Right ventricle myocardium inferior (tissue), 1 donor: ENCODE data around the gene PLA2G2C. TPM values are rescaled to one million over a fixed set of nuclear protein-coding genes. Genes with fewer than 3 reads are reported as not detected.
A peak's percentile ranks its signal among the peaks of the same experiment; 100 is the strongest.
"Not testable (repeated sequence)": the region's sequence is repeated elsewhere in the genome, so short reads cannot be mapped to it uniquely, and the experiment has no call there.

Experiments used
- ATAC-seq: fragments of 200-7000 bp; cut with Tn5 transposase; one replicate; pipeline ENCODE4 v1.9.1; 2020; ENCODE audit warnings: mild to moderate bottlenecking, moderate library complexity
- DNase-seq: peaks from one replicate; pipeline ENCODE4 v3.0.0; 2021; ENCODE audit errors: missing footprints
- intact Hi-C: fragments of 100-400 bp; cut with DNase I; formaldehyde crosslinking; loops from one replicate; pipeline ENCODE4 v1.11.0; 2022
- long read RNA-seq: library from polyadenylated mRNA; unstranded; transcript quantifications from one replicate; pipeline ENCODE4 v2.0.0, GENCODE V29; 2021
- total RNA-seq: library from RNA; stranded (reverse); fragmentation: NEBNext Ultra II Directional; extraction: Animal tissue kit (Norgen Biotek cat#: 25700); gene quantifications from one replicate; pipeline ENCODE4 v1.2.1, GENCODE V29; 2021
- donor health status: DM: no; HTN: yes; CAD: no; lungs with severe emphysema.

The PLA2G2C gene, protein sequence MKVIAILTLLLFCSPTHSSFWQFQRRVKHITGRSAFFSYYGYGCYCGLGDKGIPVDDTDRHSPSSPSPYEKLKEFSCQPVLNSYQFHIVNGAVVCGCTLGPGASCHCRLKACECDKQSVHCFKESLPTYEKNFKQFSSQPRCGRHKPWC
- total RNA-seq: not detected
- long read RNA-seq: 0 reads

DNA sequence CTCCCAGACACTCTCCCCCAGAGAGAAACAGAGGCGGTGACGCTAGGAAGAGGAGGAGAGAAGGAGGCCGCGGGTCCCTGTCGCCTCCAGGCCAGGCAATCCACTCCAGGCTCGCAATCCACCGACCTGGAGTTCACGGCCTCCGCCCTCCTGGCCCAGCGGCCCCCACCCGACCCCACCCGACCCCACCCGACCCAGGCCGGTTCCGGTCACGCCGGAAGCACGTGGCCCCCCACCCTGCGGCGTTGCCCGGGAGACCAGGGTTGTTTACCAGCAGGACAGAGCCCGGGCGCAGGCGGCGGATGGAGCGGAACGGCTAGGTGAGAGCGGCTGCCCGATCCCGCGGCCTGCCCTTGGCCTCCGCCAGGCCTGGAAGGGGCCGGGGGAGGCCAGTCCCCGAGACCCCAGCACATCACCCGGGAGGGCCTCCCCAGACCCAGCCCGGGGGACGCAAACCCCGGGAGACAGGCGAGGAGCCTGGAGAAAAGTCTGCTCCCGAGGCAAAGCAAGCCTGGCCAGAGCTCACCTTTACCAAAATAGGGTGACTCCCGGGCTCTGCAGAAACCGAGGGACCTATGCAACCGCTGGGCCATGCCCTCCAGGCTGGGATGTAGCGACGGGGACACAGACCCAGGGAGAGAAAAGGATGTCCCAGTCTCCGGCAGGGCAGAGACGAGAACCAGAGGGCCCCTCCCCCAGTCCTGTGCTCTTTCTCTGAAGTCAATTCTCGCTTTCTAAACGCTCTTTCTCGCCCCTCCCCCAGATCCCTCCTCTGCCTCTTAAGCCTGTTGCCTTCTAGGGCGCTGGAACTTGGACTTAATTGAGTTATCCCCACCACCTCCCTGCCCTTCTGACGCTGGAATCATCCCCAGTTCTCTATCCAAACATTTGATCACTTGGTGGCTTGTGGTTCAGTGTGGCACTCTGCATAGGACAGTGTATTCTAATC is at the start of gene PLA2G2C, which contains the start of gene UBXN10:
Gene PLA2G2C, minus strand, starts transcription at position 685 of the 949 bp plus-strand sequence. CDS start 9,155 bp downstream, outside the sequence.
Gene UBXN10, plus strand, starts transcription at position 263 of the 949 bp plus-strand sequence. CDS start 4,466 bp downstream, outside the sequence.
- ATAC-seq: peak; percentile 59
- peak; percentile 89 for DNase-seq
- intact Hi-C loops: no loop called here

DNA sequence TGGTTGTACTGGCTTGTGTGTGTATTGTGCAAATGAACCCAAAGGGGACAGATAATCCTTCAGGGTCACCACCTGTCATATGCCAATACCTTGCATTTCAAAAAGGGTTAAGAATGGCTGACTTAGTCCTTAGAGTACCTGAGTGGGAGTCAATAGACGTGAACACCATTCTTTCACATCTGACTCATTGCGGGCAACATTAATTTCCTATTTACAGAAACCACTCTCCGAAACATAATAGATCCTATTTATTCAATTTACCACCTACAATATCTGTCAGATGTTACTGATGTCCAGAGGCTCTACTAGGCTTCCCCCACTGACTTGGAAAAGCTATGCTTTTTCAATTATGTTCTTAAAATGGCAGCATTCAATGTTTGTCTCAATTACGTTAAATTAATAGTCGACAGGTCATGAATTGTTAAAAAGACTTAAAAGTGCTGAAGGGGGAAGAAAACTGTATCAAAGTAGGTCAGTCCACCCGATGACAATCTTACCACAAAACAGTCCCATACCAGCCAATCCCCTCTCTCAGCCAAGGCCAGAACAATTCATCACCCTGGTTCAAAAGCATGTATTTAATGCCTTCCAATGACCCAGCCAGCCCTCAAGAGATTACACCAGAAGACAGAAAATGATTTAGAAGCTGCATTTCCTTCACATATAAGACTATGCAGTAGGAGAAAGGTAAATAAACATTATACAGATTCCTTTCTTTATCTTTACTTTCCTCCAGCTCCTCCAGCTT is 48.6 kb upstream of the PLA2G2C start:
- intact Hi-C loops: no loop called here

DNA sequence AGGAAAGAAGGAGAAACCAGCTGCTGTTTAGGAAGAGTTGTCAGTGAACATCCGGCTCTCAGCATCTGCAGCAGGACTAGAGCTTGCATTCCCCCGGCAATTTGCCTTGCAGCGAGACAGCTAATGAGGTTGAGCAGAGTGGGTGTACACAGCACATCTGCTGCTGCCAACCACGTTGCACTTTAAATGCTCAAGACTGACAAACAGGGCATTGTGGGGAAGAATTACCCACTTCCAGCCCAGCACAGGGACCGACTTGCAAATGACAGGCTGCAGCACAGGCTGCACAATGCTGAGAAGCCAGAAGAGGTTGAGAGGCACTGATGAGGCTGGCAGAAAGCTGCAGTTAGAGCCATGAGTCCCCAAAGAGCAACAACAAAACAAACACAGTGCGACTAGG is 47.5 kb upstream of the PLA2G2C start:
- intact Hi-C loops: no loop called here
- DNase-seq: no peak
- ATAC-seq: peak; percentile 31

More for the DNA sequence above, 48.6 kb upstream of the PLA2G2C start:
- ATAC-seq: no peak
- DNase-seq: no peak

DNA sequence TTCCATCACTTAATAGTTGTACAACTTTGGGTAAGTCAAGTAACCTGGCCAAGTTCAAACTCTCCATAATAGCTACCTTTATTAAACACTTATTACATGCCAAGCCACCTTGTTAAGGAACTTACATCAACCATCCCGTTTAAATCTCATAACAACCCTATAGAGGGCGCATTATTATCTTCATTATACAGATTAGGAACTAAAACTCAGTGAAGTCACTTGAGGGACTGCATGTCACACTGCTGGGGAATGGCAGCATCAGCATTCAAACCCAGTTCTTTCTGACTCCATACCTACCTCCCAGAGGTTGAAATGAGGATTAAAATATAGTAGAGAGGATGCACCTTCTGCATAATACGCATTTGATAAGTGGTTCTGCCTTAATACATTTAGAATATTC is 47.1 kb upstream of the PLA2G2C start:
- ATAC-seq (peak; percentile 39), DNase-seq (no peak)
- intact Hi-C loops: no loop called here

DNA sequence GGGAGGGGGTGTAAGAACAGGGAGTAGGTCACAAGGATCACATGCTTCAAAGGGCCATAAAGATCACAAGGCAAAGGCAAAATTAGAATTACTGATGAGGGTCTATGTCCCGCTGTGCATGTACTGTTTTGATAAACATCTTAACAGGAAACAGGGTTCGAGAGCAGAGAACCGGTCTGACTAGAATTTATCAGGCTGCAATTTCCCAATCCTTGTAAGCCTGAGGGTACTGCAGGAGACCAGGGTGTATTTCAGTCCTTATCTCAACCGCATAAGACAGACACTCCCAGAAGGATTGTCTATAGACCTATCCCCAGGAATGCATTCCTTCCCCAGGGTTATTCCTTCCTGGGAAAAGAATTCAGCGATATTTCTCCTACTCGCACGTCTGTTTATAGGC is 46.2 kb upstream of the PLA2G2C start:
- DNase-seq, ATAC-seq, intact Hi-C loops: not testable (repeated sequence)

DNA sequence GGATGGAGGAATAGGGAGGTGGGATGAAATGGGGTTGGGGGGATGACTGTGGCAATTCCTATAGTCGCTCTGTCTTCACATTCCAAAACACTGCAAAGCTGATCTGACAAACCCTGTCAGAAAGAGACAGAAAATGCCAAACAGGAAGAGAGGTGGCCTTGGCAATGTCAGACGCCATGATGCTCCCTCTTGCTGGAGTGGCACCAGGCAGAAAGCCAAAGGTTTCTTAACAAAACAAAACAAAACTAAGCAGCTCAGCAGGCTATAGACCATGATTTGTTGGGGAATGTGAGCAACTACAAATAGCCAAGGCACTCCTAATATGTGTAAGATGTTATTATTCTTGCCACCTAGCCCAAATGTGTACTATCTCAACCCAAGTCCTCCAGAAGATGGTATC is 42.9 kb upstream of the PLA2G2C start:
- ATAC-seq: no peak
- DNase-seq: no peak
- intact Hi-C loops: no loop called here

DNA sequence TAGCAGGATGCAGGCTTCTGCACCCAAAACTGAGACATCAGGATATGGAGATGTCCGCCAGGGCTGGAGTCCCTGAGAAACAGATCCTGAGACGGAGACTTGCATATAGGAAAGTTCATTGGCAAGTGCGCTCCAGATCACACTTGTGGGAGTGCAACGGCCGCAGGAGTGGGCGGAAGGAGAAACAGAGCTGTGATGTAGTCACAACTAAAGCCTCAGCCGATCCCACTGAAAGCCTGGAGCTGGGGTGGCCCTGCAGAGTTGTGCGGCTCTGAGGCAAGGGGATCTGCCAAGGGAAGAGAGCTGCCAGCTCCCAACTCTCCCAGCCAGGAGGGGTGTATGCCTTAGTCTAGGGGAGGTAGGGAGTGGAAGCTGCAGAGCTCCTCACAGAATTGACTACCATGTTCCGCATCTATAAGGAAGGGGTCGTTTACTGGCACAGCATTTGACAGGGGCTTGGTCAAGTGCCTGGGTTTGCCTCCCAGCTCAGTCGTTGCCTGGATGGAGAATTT is 42.1 kb upstream of the PLA2G2C start:
- intact Hi-C loops: no loop called here
- ATAC-seq (no peak), DNase-seq (no peak)

DNA sequence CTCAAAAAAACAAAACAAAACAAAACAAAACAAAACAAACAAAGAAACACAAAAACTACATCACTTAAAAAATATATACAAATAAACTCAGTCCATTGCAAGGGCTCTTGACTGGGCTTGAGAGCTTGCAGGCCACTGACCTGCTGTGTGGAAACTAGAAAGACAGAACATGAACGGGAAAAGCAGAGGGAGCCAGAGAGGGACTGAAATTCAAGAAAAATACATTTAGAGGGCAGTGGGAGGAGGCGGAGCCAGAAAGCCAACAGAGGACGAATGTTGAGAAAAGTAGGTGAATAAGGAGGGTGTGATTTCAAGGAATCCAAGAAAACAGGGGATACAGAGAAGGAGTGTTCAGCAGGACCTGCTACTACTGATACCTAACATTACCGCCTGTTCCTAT is 41.4 kb upstream of the PLA2G2C start:
- intact Hi-C loops: no loop called here
- no peak for DNase-seq
- ATAC-seq: no peak

DNA sequence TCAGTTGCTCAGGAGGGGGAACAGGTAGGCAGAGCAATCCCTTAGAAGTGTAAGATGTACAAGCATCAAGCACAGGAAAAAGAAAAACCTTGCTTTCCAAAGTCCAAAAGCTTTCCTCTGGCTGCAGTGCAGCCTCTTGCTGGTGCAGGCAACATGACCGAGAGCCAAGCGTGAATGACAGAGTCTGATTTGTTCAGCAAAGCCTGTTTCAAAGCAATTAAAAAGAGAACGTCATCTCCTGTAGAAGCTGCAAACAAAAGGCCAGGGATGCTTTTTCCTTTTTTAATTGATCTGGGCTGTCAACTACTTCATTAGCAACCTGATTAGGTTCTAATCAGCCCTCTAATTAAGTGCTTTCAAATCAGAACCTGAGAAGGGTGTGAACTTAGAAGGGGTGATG is 38.2 kb upstream of the PLA2G2C start:
- no peak for DNase-seq
- ATAC-seq: no peak
- intact Hi-C loops: no loop called here

DNA sequence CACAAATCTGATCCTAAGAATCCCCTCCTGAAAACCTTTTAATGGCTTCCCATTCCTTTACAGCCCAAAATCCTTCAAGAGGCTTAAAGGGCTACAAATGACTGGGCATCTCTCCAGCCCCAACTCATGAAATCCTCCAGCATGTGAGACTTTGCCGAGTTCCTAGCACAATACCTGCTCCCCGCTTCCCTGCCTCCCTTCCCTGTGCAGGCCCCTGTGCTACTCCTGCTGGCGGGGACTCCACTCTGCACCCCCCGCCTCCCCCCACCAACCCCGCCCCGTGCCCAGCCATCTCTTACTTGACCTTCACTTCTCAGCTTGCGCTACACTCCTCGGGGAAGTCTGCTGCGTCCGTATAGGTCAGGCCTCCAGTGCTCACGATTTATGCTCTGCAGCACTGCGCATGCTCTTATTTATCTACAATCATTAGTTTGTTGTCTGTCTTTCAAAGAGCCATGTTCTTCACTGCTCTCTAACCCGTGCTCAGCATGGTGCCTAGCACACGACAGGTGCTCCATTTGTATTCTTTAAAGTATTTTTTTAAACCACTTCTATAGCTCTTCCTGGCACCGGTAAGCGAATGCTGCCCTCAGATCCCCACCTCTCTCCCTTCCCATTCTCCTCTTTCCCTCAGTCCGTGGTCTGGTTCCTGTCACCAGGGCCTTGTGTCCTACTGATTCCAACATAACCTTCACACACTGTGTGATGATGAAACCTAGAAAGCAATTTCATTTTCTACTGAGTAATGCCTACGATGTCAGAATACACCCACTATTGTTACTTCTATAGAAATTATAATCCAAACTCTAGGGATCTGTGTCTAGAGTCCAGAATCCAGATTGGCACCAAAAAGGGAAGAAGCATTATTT is 37.5 kb upstream of the PLA2G2C start:
- intact Hi-C loops: no loop called here
- ATAC-seq (no peak), DNase-seq (no peak)

DNA sequence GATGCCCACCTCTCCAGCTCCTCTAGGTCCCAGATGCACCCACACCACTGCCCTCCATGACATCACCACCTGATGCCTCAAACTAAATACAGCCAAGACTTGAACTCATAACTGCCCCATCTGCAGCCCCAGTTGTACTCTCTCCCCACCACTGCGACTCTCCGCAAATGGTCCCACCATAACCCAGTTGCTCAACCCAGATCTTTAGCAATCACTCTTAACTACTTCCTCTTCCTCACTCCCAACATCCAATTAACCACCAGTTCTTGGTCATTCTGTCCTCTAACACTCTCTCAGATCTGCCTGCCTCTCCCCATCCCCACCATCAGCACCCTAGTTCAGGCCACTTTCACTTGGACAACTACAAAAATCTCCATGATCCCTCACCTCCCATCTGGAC is 36.8 kb upstream of the PLA2G2C start:
- ATAC-seq: no peak
- no peak for DNase-seq
- intact Hi-C loops: no loop called here

DNA sequence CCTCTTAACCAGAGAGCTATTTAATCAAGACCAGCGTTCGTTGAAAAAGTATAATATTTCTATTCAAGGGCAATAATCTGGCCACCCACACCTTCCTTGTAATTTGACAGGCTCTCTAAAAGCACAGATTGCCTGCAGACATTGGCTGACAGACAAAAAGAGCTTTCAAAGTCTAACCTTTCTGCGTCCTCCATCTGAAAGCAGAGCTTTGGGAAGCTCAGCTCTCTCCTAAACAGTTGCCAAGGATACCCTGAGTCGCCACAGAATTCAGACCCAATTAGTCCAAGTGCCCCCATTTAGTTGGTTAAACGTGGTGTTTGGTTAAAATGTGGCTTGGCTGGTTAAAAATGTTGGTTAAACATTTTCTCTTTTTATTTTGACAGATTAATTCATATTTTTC is 33.7 kb upstream of the PLA2G2C start:
- intact Hi-C loops: no loop called here

DNA sequence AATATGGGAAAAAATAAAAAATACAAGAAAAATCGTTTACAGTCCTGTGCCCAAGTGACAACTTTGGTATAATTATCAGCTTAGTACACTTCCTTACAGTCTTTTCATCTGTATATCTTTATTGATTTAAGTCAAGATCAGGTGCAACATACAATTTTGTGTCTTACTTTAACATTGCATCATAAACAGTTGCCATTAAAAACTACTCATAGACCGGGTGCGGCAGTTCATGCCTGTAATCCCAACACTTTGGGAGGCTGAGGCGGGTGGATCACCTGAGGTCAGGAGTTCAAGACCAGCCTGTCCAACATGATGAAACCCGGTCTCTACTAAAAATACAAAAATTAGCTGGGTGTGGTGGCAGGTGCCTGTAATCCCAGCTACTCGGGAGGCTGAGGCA is 32.7 kb upstream of the PLA2G2C start:
- DNase-seq, intact Hi-C loops, ATAC-seq: not testable (repeated sequence)

More for the DNA sequence above, 33.7 kb upstream of the PLA2G2C start:
- DNase-seq: no peak
- ATAC-seq: no peak

DNA sequence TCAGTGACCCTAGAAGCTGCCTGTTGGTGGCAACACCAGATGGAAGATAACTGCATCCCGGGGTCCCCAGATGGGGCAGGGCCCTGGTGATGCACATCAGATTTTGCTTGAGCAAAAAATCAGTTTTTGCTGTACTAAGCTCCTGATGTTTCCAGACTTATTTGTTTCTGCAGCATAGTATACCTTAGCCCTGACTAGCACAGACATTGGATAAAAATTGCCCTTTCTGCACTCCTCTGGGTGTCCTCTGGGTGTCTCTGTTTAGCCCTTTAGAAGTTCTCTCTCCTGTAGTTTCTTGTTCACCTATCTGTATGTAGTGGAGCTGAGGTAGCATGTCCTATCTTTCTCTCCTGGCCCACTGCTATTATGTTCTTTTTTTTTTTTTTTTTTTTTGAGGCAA is 30.3 kb upstream of the PLA2G2C start:
- no peak for DNase-seq
- intact Hi-C loops: no loop called here
- no peak for ATAC-seq

DNA sequence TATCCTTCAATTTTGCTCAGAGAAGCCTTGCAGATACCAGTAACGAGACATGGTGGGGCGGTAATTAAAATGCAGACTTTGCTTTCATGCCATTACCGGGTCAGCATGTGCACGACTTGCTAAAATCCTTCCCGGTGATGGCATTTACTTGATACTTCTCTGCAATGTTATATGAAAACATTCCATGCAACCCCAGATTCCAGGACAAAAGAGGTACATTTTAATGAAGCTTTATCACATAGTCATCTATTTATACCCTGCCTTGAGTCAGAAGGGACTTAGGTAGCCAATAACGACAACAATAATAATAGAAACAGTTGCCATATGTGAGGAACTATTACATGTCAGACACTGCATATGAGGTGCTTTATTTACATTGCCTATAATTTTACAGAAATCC is 29.4 kb upstream of the PLA2G2C start:
- ATAC-seq (no peak), DNase-seq (no peak)
- intact Hi-C loops: no loop called here

DNA sequence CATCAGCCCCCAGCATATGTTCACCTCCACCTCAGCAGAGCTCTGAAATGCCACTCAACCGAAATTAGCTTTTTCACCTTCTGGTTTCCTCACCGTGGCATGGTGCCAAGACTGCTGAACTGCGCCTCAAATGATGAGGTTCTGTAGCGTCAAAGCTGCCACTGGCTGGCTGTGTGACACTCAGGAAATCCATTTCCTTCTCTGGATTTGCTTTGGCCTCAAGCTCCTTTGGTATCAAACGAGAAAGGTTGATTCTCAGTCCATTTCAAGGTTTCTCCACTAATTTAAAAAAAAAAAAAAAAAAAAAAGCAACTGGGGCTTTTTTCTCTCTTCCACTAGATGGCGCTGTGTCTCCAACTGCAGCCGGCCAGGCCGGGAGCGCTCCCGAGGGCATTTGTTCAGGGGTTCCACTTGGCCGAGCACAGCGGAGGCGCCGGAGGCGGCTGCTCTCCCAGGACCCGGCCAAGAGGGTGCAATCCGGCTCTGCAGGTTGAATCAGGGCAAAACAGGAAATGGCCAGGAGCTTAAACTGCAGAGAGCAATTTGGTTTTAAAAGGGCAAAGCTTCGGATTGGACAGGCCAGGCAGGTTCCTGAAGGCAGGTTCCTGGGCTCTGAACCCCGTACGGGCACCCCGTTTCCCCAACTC is 26.5 kb upstream of the PLA2G2C start:
- DNase-seq (peak; percentile 80), ATAC-seq (peak; percentile 73)
- intact Hi-C loops: loop anchor here (1.0 to 5.0 kb wide), 3 partner anchors 144 to 280 kb away; no protein-coding TSS in a partner anchor

DNA sequence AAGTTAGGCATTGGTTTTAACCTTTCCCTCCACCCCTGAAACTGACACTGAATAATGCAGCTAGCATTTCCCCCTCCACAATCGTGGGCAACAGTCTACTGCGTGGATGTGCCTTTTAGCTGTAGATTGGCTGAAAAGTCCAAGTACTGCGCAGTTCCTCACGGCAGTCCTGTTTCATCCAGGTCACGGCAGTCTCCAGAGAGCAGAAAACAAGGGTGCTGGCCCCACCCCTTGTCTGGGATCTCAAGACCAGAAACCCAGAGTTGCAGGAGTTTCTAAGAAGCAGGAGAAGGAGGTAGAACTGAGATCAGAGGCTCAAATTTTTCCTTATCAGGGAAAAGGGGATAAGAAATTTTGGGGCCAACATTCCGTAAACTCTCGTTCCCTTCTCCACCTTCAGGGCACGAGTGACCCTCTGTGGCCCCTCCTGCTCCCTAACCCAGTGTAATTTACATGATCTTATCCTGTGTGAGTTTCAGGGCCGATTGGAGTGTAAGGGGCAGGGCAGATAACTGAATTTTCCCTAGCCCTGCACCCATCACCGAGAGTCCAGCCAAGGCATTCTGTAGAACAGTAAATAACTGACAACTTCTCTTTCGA is 25.9 kb upstream of the PLA2G2C start:
- DNase-seq (no peak), ATAC-seq (peak; percentile 12)
- intact Hi-C loops: loop anchor here (5.0 kb wide), 2 partner anchors 145 to 220 kb away; no protein-coding TSS in a partner anchor
